ENCODE measurements around the gene CGB2.
"Not testable (repeated sequence)": the region's sequence is repeated elsewhere in the genome, so short reads cannot be mapped to it uniquely, and the experiment has no call there.

The CGB2 gene

GRCh38 chr19:49058562-49058961 is 26.9 kb downstream of the CGB2 start:
- in situ Hi-C loops (cut with MboI; ENCODE audit: low pct_unique_long_range_greater_than_20kb, low sequenced_read_pairs): no loop called here
- DNase-seq: no peak

DNA sequence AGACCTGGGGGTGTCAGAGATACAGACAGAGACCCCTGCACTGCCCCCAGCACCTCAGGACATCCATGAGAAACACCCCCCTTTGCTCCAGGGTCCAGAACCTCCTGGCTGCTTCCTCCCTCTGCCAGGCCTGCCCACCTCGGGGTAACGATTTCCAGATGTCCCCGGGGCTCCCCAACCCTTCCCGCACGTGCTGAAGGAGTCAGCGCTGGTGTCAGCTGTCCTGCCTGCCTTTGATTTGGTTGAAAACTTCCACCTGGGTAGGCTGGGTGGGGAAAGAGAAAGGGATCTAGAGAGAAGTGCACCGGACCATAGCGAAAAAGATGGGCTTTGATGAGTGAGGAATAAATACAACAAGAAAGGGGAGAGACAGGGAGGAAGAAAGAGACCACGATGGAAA is 27.4 kb downstream of the CGB2 start:
- in situ Hi-C loops (cut with MboI; ENCODE audit: low pct_unique_long_range_greater_than_20kb, low sequenced_read_pairs): no loop called here

GRCh38 chr19:49061000-49061399 is 29.3 kb downstream of the CGB2 start:
- no peak for DNase-seq
- in situ Hi-C loops (cut with MboI; ENCODE audit: low pct_unique_long_range_greater_than_20kb, low sequenced_read_pairs): no loop called here

More for the DNA sequence above, 27.4 kb downstream of the CGB2 start:
- no peak for DNase-seq

DNA sequence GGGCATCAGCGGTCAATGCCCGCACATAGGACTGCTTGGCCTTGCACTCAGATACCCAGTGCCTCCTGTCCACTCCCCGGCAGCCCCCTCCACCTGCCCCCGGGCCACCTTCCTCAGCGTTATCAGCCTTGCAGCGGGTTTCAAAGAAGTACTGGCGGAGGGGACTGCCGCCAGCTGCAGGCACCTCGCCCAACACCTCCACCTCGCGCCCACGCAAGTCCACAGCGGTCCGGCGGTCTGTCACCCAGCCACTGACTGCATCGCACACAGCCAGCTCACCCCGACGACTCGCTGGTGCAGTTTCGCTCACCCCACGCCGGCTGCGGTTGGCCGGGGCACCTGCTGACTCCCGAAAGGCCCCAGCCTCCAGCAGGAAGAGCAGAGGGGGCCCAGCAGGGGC is 29.8 kb downstream of the CGB2 start:
- DNase-seq: no peak
- in situ Hi-C loops (cut with MboI; ENCODE audit: low pct_unique_long_range_greater_than_20kb, low sequenced_read_pairs): no loop called here

DNA sequence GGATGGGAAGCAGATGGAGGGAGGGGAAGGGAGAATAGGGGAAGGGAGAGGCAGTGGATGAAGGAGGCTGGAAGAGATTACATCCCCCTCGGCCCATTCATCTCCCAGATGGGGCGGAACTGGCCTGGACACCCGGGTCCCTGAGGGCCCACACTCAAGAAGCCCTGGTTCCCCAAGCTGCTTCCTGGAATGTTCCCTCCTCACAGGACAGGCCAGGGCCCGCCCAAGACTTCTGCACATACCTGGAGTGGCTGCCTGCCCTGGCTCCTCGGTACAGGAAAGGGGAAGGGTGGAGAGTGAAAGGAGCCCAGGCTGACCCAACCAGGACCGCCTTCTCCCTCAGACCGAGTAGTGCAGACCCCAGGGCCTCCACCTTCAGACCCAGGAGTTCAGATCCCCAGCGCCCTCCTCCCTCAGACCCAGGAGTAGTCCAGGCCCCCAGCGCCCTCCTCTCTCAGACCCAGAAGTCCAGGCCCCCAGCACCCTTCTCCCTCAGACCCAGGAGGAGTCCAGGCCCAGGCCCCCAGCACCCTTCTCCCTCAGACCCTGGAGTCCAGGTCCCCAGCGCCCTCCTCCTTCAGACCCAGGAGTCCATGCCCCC is 32.4 kb downstream of the CGB2 start:
- DNase-seq: no peak
- in situ Hi-C loops (cut with MboI; ENCODE audit: low pct_unique_long_range_greater_than_20kb, low sequenced_read_pairs): no loop called here

DNA sequence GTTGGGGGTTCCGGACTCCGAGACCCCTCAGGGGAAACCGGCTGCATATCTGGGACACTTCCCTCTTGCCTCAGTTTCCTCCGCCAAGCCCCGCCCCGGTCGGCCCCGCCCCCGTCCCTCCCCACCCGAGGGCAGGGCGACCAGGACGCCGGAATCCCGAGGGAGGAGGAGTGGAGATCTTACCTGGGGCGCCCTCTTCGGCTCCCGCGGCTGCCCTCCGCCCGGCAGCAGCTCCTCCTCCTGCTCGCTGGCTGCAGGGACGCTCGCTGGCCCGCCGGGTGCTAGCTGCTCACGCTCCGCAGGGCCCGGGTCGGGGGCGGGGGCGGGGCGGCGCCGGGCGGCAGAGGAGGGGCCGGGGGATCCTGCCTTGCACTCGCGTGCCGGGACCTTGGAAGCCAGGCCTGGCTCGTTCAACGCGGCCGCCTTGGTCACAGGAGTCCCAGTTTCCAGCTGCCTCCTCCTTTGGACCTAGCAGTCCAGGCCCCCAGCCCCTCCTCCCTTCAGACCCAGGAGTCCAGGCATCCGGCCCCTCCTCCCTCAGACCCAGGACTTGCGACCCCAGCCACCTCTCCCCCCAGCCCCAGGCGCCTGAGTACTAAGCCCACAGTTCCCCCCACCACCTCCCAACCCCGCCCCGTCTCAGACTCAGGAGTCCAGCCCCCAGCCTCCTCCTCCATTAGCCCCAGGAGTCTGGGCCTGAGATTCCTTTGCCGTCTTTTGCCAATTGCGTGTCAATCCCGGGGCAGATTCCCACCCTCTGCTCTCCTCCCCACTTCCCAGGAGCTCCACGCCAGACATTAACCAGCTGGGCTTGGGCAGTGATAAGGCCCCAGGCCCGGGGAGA is 33.3 kb downstream of the CGB2 start, which contains the start of gene NTF4:
Gene NTF4, minus strand, starts transcription at position 51 of the 844 bp plus-strand sequence. CDS start 2,821 bp downstream, outside the sequence.
- in situ Hi-C loops (cut with MboI; ENCODE audit: low pct_unique_long_range_greater_than_20kb, low sequenced_read_pairs): no loop called here
- no peak for DNase-seq

- in situ Hi-C loops (cut with MboI; ENCODE audit: low pct_unique_long_range_greater_than_20kb, low sequenced_read_pairs): no loop called here
- no peak for DNase-seq
These were observed 34.3 kb downstream of the CGB2 start for GRCh38 chr19:49065905-49066512.

DNA sequence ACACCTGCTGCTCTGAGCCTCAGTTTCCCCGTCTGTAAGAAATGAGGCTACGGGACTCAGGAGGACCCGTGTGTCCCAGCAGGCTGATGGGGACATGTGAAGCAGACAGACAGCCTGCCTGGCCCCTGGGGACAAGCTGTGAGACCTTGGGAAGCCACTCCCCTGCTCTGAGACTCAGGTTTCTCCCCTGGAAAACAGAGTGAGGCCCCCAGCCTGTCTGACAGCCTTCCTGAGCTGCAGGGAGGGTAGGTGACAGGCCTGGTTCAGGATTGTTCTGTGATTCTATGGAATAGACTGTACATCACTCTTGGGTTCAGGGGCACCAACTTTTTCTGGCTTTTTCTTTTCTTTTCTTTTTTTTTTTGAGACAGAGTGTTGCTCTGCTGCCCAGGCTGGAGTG is 35.9 kb downstream of the CGB2 start:
- no peak for DNase-seq
- in situ Hi-C loops (cut with MboI; ENCODE audit: low pct_unique_long_range_greater_than_20kb, low sequenced_read_pairs): no loop called here

GRCh38 chr19:49069026-49069425 is 37.3 kb downstream of the CGB2 start:
- in situ Hi-C loops (cut with MboI; ENCODE audit: low pct_unique_long_range_greater_than_20kb, low sequenced_read_pairs): no loop called here

GRCh38 chr19:49070416-49070815 is 38.7 kb downstream of the CGB2 start:
- DNase-seq: no peak
- in situ Hi-C loops (cut with MboI; ENCODE audit: low pct_unique_long_range_greater_than_20kb, low sequenced_read_pairs): no loop called here

More at GRCh38 chr19:49069026-49069425, 37.3 kb downstream of the CGB2 start:
- DNase-seq: no peak

DNA sequence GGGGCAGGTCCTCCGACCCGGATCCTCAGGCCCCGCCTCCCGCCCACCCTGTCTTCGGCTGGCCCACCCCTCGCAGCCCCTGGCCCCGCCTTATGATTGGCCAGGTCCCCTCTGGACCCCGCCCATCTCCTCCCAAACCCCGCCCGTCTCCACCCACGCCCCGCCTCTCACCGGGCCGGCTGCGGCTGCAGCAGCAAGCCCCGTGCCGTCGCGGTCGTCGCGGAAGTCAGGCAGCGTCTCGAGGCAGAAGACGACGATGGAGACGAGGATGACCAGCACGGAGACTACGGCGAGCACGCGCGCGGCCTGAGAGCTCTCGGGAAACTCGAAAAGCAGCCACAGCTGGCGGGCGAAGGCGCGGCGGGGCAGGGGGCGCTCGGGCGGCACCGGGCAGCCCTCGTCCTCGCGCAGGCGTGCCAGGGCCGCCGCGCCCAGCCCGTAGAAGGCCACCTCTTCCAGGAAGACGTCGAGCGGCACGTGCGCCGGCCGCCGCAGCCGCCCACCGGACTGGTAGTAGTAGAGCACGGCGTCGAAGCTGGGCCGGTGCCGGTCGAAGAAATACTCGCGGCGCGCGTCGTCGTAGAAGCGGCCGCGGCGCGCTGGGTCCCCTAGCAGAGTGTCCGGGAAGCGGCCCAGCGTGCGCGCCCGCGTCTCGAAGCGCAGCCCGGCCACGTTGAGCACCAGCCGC is 40.3 kb downstream of the CGB2 start:
- no peak for DNase-seq
- in situ Hi-C loops (cut with MboI; ENCODE audit: low pct_unique_long_range_greater_than_20kb, low sequenced_read_pairs): no loop called here

- in situ Hi-C loops (cut with MboI; ENCODE audit: low pct_unique_long_range_greater_than_20kb, low sequenced_read_pairs): no loop called here
- peak; percentile 61 for DNase-seq
These were observed 42.1 kb downstream of the CGB2 start for GRCh38 chr19:49073514-49074378.

DNA sequence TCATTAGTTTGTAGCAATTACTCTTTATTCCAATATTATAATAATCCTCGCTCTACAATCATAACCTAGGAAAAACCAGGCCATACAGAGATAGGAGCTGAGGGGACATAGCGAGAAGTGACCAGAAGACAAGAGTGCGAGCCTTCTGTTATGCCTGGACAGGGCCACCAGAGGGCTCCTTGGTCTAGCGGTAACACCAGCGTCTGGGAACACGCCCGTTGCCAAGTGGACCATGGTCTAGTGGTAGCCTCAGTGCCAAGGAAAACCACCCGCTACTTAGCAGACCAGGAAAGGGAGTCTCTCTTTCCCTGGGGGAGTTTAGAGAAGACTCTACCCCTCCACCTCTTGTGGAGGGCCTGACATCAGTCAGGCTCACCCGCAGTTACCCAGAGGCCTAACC is 43.2 kb downstream of the CGB2 start:
- DNase-seq: peak; percentile 43
- in situ Hi-C loops (cut with MboI; ENCODE audit: low pct_unique_long_range_greater_than_20kb, low sequenced_read_pairs): not testable (repeated sequence)

GRCh38 chr19:49080392-49080791 is 48.7 kb downstream of the CGB2 start:
- in situ Hi-C loops (cut with MboI; ENCODE audit: low pct_unique_long_range_greater_than_20kb, low sequenced_read_pairs): no loop called here
- DNase-seq: no peak

GRCh38 chr19:49081273-49081672 is 49.6 kb downstream of the CGB2 start:
- in situ Hi-C loops (cut with MboI; ENCODE audit: low pct_unique_long_range_greater_than_20kb, low sequenced_read_pairs): no loop called here
- DNase-seq: no peak

All from KBM-7 (cell line).